HEK293 (cell line): Measurements from ENCODE around the gene SNAPC2.

Source experiments
- GLI4 ChIP-seq: fragments of 450-650 bp; formaldehyde crosslinking; IDR thresholded peaks from 2 replicates; pipeline ENCODE4 v1.5.1; 2016; ENCODE audit warnings: missing biosample characterization, missing genetic modification characterization
- HOXA7 ChIP-seq: sonication (generic); formaldehyde crosslinking; IDR thresholded peaks from 2 replicates; pipeline ENCODE4 v1.8.1; 2022; ENCODE audit warnings: missing genetic modification reagents, borderline replicate concordance
- MYNN ChIP-seq: fragments of 450-650 bp; formaldehyde crosslinking; IDR thresholded peaks from 2 replicates; pipeline ENCODE4 v1.5.1; 2016; ENCODE audit warnings: missing biosample characterization, missing genetic modification characterization, borderline replicate concordance
- SETDB1 ChIP-seq: IDR thresholded peaks from one replicate; pipeline ENCODE4 v1.6.1; 2017; ENCODE audit warnings: mild to moderate bottlenecking, low read length, moderate library complexity, mixed read lengths; ENCODE audit not compliant: insufficient read length
- ZNF274 ChIP-seq, 2 experiments: fragments of 200-500 bp in 1 of 2; fragments of 450-650 bp in 1 of 2; sonication (Bioruptor generic) in 1 of 2; formaldehyde crosslinking in 1 of 2; IDR thresholded peaks; 2 replicates each; pipeline versions ENCODE4 v1.5.1 to v1.6.1; 2014 to 2016; ENCODE audit warnings: borderline replicate concordance in 1 of 2, inconsistent platforms in 1 of 2, low read length in 1 of 2, missing biosample characterization in 1 of 2, missing genetic modification characterization in 1 of 2
- ZNF555 ChIP-seq: fragments of 450-650 bp; formaldehyde crosslinking; conservative IDR thresholded peaks from 2 replicates; pipeline ENCODE4 v1.5.1; 2017; ENCODE audit warnings: missing biosample characterization, mild to moderate bottlenecking, missing genetic modification characterization, inconsistent platforms
- ZNF560 ChIP-seq: fragments of 450-650 bp; formaldehyde crosslinking; IDR thresholded peaks from 2 replicates; pipeline ENCODE4 v1.5.1; 2017; ENCODE audit warnings: missing biosample characterization, missing genetic modification characterization, borderline replicate concordance
- TF ChIP-seq, protein P1 (sequence below): fragments of 450-650 bp; formaldehyde crosslinking; IDR thresholded peaks from 2 replicates; pipeline ENCODE4 v1.5.1; 2016; ENCODE audit warnings: missing biosample characterization, missing genetic modification characterization
- TF ChIP-seq, protein P2 (sequence below): fragments of 450-650 bp; formaldehyde crosslinking; IDR thresholded peaks from 2 replicates; pipeline ENCODE4 v1.5.1; 2016; ENCODE audit warnings: missing biosample characterization, missing genetic modification characterization
- TF ChIP-seq, protein P3 (sequence below): fragments of 450-650 bp; formaldehyde crosslinking; IDR thresholded peaks from 2 replicates; pipeline ENCODE4 v1.5.1; 2016; ENCODE audit warnings: missing biosample characterization, missing genetic modification characterization, low read depth
- TF ChIP-seq, protein P4 (sequence below): fragments of 450-650 bp; formaldehyde crosslinking; IDR thresholded peaks from 2 replicates; pipeline ENCODE4 v1.5.1; 2016; ENCODE audit warnings: missing biosample characterization, missing genetic modification characterization
- TF ChIP-seq, protein P5 (sequence below): fragments of 450-650 bp; formaldehyde crosslinking; IDR thresholded peaks from 2 replicates; pipeline ENCODE4 v1.5.1; 2017; ENCODE audit warnings: missing biosample characterization, missing genetic modification characterization
- TF ChIP-seq, protein P6 (sequence below): fragments of 450-650 bp; formaldehyde crosslinking; IDR thresholded peaks from 2 replicates; pipeline ENCODE4 v1.5.1; 2016; ENCODE audit warnings: missing biosample characterization, missing genetic modification characterization
- TF ChIP-seq, protein P7 (sequence below): fragments of 450-650 bp; IDR thresholded peaks from 2 replicates; pipeline ENCODE4 v1.5.1; 2018; ENCODE audit warnings: missing biosample characterization, mild to moderate bottlenecking, missing genetic modification characterization

DNA sequence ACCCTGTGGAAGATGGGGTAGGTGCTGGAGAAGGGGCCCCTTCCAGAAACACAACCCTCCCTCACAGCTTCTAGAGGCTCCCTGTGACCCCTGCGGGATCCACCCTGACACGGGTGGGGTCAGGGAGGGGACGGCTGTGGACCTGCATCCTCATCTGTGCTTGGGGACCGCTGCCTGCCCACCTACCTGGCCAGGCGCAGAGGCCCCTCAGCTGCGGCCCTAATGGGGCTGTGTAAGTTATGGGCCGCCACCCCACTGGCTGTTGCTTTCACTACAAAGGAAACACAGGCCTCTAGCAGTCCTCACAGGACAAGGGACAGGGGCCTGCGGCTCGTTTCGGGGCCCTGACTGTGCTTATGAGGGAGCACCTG is 12.8 kb downstream of the SNAPC2 start:
- TF ChIP-seq ZNF274 (IDR thresholded peaks at IDR 0.05; ENCODE audit: low read length) (no peak), ZNF274 (tag by site-specific recombination; IDR thresholded peaks at IDR 0.05; ENCODE audit: borderline replicate concordance) (no peak), HOXA7 (CRISPR knock-in tag) (no peak), MYNN (tag by site-specific recombination) (no peak), SETDB1 (no peak), ZNF555 (tag by site-specific recombination) (no peak), ZNF560 (tag by site-specific recombination) (no peak), GLI4 (no peak)
- TF ChIP-seq, protein P1, sequence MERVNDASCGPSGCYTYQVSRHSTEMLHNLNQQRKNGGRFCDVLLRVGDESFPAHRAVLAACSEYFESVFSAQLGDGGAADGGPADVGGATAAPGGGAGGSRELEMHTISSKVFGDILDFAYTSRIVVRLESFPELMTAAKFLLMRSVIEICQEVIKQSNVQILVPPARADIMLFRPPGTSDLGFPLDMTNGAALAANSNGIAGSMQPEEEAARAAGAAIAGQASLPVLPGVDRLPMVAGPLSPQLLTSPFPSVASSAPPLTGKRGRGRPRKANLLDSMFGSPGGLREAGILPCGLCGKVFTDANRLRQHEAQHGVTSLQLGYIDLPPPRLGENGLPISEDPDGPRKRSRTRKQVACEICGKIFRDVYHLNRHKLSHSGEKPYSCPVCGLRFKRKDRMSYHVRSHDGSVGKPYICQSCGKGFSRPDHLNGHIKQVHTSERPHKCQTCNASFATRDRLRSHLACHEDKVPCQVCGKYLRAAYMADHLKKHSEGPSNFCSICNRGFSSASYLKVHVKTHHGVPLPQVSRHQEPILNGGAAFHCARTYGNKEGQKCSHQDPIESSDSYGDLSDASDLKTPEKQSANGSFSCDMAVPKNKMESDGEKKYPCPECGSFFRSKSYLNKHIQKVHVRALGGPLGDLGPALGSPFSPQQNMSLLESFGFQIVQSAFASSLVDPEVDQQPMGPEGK (tag by site-specific recombination): no peak
- TF ChIP-seq, protein P2, sequence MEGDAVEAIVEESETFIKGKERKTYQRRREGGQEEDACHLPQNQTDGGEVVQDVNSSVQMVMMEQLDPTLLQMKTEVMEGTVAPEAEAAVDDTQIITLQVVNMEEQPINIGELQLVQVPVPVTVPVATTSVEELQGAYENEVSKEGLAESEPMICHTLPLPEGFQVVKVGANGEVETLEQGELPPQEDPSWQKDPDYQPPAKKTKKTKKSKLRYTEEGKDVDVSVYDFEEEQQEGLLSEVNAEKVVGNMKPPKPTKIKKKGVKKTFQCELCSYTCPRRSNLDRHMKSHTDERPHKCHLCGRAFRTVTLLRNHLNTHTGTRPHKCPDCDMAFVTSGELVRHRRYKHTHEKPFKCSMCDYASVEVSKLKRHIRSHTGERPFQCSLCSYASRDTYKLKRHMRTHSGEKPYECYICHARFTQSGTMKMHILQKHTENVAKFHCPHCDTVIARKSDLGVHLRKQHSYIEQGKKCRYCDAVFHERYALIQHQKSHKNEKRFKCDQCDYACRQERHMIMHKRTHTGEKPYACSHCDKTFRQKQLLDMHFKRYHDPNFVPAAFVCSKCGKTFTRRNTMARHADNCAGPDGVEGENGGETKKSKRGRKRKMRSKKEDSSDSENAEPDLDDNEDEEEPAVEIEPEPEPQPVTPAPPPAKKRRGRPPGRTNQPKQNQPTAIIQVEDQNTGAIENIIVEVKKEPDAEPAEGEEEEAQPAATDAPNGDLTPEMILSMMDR (tag by site-specific recombination): no peak
- TF ChIP-seq, protein P3, sequence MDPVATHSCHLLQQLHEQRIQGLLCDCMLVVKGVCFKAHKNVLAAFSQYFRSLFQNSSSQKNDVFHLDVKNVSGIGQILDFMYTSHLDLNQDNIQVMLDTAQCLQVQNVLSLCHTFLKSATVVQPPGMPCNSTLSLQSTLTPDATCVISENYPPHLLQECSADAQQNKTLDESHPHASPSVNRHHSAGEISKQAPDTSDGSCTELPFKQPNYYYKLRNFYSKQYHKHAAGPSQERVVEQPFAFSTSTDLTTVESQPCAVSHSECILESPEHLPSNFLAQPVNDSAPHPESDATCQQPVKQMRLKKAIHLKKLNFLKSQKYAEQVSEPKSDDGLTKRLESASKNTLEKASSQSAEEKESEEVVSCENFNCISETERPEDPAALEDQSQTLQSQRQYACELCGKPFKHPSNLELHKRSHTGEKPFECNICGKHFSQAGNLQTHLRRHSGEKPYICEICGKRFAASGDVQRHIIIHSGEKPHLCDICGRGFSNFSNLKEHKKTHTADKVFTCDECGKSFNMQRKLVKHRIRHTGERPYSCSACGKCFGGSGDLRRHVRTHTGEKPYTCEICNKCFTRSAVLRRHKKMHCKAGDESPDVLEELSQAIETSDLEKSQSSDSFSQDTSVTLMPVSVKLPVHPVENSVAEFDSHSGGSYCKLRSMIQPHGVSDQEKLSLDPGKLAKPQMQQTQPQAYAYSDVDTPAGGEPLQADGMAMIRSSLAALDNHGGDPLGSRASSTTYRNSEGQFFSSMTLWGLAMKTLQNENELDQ (tag by site-specific recombination): no peak
- TF ChIP-seq, protein P4, sequence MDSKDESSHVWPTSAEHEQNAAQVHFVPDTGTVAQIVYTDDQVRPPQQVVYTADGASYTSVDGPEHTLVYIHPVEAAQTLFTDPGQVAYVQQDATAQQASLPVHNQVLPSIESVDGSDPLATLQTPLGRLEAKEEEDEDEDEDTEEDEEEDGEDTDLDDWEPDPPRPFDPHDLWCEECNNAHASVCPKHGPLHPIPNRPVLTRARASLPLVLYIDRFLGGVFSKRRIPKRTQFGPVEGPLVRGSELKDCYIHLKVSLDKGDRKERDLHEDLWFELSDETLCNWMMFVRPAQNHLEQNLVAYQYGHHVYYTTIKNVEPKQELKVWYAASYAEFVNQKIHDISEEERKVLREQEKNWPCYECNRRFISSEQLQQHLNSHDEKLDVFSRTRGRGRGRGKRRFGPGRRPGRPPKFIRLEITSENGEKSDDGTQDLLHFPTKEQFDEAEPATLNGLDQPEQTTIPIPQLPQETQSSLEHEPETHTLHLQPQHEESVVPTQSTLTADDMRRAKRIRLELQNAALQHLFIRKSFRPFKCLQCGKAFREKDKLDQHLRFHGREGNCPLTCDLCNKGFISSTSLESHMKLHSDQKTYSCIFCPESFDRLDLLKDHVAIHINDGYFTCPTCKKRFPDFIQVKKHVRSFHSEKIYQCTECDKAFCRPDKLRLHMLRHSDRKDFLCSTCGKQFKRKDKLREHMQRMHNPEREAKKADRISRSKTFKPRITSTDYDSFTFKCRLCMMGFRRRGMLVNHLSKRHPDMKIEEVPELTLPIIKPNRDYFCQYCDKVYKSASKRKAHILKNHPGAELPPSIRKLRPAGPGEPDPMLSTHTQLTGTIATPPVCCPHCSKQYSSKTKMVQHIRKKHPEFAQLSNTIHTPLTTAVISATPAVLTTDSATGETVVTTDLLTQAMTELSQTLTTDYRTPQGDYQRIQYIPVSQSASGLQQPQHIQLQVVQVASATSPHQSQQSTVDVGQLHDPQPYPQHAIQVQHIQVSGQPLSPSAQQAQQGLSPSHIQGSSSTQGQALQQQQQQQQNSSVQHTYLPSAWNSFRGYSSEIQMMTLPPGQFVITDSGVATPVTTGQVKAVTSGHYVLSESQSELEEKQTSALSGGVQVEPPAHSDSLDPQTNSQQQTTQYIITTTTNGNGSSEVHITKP (tag by site-specific recombination): no peak
- TF ChIP-seq, protein P5, sequence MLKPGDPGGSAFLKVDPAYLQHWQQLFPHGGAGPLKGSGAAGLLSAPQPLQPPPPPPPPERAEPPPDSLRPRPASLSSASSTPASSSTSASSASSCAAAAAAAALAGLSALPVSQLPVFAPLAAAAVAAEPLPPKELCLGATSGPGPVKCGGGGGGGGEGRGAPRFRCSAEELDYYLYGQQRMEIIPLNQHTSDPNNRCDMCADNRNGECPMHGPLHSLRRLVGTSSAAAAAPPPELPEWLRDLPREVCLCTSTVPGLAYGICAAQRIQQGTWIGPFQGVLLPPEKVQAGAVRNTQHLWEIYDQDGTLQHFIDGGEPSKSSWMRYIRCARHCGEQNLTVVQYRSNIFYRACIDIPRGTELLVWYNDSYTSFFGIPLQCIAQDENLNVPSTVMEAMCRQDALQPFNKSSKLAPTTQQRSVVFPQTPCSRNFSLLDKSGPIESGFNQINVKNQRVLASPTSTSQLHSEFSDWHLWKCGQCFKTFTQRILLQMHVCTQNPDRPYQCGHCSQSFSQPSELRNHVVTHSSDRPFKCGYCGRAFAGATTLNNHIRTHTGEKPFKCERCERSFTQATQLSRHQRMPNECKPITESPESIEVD (tag by site-specific recombination): no peak
- TF ChIP-seq, protein P6, sequence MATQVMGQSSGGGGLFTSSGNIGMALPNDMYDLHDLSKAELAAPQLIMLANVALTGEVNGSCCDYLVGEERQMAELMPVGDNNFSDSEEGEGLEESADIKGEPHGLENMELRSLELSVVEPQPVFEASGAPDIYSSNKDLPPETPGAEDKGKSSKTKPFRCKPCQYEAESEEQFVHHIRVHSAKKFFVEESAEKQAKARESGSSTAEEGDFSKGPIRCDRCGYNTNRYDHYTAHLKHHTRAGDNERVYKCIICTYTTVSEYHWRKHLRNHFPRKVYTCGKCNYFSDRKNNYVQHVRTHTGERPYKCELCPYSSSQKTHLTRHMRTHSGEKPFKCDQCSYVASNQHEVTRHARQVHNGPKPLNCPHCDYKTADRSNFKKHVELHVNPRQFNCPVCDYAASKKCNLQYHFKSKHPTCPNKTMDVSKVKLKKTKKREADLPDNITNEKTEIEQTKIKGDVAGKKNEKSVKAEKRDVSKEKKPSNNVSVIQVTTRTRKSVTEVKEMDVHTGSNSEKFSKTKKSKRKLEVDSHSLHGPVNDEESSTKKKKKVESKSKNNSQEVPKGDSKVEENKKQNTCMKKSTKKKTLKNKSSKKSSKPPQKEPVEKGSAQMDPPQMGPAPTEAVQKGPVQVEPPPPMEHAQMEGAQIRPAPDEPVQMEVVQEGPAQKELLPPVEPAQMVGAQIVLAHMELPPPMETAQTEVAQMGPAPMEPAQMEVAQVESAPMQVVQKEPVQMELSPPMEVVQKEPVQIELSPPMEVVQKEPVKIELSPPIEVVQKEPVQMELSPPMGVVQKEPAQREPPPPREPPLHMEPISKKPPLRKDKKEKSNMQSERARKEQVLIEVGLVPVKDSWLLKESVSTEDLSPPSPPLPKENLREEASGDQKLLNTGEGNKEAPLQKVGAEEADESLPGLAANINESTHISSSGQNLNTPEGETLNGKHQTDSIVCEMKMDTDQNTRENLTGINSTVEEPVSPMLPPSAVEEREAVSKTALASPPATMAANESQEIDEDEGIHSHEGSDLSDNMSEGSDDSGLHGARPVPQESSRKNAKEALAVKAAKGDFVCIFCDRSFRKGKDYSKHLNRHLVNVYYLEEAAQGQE (tag by site-specific recombination): no peak
- TF ChIP-seq, protein P7, sequence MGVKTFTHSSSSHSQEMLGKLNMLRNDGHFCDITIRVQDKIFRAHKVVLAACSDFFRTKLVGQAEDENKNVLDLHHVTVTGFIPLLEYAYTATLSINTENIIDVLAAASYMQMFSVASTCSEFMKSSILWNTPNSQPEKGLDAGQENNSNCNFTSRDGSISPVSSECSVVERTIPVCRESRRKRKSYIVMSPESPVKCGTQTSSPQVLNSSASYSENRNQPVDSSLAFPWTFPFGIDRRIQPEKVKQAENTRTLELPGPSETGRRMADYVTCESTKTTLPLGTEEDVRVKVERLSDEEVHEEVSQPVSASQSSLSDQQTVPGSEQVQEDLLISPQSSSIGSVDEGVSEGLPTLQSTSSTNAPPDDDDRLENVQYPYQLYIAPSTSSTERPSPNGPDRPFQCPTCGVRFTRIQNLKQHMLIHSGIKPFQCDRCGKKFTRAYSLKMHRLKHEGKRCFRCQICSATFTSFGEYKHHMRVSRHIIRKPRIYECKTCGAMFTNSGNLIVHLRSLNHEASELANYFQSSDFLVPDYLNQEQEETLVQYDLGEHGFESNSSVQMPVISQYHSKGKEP (tag by site-specific recombination): no peak
